Activated CD4-positive, alpha-beta T cell treated with anti-CD3 and anti-CD28 coated beads for 4 hours (primary cell): ENCODE data around the gene COL21A1.

Source experiments
- DNase-seq, 2 donors: peaks; one replicate each; pipeline ENCODE4 v3.0.0-alpha.2; 2020

COL21A1 gene

DNA sequence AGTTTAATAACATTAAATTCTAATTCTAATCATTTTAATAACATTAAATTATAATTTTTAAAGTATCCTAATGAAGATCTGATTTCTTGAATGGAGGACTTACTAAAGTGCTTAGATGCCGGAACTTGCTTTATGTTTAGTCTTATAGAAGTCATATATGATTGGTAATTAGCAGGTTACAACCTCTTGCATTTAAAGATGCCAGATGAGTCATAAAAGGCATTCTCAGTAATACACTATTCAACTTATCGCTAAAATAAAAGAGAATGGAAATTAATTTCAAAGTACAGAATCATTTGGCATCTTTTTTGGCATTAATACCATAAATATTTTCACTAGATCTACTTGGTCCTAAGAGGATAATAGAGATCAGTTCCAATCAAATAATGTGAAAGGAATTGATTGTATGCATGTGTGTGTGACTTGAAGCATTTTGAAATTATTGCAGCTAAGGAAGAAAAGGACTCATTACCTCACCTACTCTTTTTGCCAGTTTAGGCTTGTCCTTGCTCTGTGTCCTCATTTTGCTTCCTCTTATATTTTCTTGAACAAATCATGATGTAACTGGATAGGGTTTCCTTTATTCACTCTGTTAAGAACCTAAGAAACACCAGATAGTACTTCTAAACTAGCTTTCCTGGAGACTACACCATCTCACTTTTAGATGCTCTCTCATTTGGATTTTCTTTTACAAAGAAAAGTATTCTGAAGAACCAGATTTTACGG lies 2.7 kb downstream of the COL21A1 start:
- no peak for DNase-seq

DNA sequence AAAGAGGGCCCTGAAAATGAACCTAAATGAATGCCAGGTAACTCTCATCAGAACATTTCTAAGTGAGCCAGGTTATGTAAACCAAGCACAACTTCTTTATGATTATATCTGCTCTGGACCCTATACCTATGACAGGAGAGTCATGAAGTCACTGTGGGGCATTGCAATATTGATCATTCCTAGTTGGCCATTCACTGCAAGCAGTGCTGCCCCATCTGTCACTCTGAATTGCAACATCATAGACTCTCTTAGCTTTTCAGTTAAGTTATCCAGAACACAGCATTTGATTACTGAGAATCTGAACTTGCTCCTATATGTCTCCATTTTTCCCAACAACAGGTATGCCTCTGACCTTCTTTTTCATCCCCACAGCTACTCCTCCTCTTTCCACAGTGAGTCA lies 3.3 kb downstream of the COL21A1 start:
- no peak for DNase-seq

DNA sequence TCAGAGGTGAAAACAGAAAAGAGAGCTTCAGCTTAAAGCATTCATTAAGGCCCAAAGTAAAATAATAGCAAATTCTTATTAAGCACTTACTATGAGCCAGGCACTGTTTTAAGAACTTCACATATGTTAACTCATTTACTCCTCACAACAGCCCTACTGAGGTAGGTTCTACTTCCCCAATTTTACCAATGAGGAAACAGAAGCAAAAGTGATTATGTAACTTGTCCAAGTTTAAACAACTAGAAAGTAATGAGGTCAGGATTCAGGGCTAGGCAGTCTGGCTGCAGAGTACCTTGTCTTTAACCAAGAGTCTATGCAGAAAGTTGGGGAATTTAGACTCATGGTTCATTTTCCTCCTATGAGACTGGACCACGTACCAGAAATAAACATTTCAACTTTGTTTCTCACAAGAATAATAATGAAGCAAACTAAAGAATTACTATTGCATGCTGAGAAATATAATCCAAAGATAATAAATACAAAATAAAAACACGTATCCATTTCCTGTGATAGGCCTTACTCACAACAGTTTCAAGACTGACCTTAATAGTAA lies 3.8 kb downstream of the COL21A1 start:
- no peak for DNase-seq

DNA sequence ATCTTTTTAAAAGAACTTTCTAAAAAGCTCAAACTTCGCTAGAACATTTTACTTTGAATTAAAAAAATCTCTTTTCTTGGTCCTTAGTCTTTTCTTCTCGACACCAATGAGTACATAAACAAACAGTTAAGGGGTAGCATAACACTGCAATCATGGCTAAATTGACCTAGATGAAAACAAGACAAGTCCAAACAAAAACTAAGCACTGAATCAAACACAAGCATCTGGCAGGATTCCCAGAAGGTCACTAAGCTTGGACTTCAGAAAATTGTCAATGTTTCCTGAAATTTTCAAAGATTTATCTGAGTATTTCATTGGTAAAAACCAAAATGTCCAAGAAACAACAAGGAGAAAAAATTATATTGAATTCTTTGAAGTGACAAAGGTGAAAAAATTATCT lies 5.0 kb downstream of the COL21A1 start:
- DNase-seq: no peak

DNA sequence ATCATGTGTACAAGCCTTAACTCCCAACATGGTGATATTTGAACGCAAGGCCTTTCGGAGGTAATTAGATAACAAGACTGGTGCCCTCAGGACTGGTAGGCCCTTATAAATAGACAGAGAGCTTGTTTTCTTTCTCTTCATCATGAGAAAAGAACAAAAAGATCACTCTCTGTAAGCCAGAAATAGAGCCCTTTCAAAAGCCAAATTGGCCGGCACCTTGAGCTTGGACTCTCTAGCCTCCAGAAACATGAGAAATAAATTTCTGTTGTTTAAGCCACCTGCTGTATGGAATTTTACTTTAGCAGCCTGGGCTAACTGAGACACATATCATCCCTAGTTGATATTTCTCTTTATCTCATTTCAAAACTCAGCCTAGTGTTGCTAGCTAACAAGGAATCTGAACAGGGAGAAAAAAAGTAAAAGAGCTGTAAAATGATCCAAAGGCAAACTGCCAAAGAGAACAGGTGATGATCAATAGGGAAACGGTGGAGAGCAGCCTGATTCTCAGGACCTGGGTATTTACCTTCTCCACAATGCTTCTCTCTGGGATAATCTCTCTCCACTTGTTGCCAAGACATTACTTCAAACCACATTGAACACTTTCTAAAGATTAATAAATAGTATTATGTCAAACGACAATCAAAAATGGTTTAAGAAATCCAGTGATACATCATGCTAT lies 6.1 kb downstream of the COL21A1 start:
- DNase-seq: no peak

DNA sequence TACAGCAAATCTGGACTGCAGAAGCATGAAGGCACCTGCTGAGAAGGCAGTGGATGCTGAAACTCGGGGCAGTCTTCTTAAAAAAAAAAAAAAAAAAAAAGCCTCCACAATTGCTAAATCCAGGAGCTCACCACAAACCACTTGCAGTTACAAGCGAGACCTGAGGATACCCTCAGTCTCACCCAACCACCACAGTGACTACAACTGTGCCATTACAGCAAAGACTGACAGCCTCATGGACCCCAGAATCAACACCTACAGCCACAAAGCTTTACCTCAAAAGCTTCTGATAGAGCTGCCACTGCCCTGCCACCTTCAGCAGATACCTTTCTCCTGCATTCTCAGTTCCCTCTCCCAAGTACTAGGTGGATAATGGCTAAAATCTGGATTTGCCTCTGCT lies 9.0 kb downstream of the COL21A1 start:
- no peak for DNase-seq

DNA sequence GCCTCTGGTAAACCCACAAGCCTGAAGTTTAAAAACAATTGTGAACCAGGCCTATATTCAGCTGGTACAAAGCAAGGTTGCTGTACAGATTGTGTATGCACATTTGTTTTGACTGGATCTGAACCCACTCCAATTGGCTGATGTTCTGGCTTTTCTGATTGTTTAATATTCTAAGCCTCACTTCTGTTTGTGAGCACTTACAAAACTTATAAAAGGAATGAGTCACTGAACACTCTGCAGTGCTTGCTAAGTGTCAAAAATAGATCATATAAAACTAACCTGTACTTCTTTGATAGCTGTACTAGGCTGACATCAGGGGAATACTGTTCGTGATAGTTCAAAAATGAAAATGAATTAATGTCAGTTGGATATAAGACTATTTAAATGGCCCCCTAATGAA lies 12.1 kb downstream of the COL21A1 start:
- DNase-seq: no peak

DNA sequence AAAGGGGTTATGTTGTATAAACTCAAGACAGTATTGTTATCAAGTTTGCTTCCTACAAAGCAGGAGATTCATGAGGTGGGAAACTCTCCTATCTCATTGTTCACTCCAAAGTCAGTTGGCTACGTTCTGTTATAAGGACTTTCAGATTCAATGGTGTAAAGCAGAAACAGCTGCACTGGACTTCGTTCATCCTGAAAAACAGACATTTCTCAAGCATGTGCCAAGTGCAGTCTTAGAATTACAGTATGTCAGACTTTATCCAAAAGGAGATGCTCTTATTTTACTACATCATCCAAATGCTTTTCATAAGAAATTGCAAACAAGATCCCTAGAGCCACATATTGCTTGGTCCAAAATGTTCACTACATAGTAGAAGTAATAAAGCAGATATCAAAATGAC lies 14.9 kb downstream of the COL21A1 start:
- DNase-seq: no peak

DNA sequence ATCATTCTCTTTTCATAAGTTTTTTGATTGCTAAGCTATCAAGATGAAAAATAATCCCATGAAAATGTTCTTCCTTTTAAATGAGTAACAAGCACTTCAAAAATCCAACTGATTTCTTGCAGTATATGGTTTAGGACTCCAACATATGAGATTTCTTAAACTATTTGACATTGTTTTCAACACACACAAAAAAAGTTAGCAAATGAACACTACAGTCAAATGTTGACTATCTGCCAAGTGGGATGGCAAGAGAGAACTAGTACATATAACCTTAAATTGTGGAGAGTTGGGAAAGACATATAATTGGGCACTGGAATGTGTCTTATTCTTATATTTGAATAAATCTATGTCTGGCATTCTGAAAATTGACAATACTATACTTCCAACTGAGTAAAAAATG lies 15.6 kb downstream of the COL21A1 start:
- no peak for DNase-seq

DNA sequence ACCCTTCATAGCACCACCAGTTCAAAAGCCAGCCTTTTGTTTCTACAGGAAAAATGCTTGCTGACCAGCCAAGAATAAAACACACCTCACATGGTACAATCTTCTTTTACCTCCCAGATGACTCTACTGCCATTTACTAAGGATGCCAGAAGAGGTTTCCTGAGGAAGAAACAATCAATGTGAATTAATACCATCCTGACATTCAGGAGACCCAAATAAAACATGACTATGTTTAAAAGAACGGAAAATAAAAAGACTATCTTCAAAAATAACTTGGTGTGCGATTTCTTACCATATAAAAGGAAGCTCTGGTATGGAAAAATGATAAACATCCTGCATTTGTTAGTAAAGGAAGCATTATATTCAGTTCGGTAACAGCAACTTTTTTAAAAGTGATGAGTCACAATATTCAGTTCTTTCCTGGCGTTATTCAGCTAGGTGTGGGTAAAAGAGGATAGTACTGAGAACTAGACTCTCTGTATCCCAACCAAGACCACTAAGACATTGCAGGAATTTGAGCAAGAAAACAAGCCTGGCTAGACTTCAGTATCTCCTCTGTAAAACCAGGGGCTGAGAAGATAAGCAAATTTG lies 16.3 kb downstream of the COL21A1 start:
- no peak for DNase-seq

DNA sequence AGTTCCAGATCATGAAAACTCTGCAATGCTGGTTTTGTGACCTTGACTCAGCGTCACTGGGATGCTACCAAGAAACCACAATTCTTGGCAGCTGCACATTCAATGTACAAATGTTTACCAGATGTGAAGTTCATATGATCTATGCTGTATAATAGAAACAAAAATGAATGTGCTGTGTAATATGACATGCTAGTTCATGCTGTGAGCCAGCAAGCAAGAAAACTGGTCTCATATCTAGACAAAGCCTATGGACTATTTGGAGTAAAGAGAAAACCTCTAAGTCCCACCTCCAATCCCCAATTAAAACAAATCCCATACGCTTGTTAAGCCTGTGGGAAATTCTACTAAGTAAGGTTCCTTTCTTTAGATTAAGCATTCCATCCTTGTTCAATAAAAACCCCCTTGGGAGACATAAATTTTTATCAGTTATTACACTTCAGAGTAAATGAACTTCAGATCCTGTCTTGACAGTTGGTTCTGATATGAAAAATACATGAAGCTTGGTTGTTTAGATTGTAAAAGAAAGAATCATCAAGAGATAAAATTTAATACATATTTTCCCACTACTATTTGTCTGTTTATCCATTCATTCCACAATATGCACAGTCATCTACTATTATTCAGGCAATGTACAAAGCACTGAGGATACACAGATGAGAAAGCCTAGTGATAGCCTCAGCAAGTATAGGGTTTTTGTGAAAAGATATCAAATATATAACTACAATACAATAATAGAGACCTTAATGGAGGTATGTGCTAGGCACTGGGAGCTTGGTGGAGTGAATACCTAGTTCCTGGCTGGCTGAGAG lies 20.1 kb downstream of the COL21A1 start:
- no peak for DNase-seq

DNA sequence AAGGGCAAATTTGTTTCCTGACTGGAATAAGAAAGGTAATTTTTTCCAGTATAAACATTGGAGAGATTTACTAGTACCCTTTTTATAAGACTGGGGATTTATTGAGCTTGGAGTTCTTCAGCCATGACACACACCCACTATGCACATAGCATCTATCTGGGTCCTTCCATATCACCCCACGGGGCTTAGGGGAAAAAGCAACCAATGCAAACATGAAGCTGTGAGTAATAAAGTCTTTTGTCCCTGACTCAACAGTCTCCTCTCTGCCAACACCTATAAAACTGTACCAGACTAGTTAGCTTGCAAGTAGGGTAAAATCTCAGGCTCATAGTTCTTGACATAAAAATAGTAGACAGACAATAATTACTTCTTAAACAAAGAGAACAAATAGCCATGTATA lies 23.4 kb downstream of the COL21A1 start:
- no peak for DNase-seq

DNA sequence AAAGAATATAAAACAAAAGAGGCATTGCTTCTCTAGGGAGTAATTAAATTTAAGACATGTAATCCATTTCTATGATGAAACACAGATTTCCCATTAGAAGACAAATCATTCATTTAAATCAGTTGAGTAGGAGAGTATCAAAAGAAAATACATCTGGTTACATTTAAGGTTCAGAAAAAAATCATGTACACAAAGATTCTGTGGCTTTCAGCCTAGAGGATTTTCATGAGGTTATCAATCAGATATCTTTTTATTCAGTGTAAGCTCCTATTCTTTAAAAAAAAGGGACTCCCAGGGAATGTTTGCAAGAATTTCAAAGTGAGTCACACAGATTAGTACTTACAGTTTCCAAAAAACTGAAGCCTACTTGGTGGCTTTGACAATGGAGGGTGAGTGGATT lies 24.9 kb downstream of the COL21A1 start:
- DNase-seq: no peak

DNA sequence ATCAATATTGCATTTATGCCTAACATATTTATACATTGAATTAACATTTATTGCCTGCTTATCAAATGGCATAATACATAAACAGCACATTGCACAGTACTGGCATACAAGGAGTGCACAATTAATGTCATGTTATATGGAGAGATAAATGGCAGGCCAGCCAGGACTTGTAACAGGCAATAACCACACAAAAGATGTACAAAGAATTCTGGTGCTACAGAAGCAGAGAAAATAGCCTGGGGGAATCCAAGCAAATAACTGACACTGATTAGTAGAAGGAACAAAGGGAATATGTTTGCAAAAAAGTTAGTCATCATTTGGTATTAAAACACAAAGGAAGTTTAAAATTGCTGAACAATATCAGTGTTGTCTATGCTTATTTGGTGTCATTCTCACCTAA lies 27.3 kb downstream of the COL21A1 start:
- DNase-seq: no peak

DNA sequence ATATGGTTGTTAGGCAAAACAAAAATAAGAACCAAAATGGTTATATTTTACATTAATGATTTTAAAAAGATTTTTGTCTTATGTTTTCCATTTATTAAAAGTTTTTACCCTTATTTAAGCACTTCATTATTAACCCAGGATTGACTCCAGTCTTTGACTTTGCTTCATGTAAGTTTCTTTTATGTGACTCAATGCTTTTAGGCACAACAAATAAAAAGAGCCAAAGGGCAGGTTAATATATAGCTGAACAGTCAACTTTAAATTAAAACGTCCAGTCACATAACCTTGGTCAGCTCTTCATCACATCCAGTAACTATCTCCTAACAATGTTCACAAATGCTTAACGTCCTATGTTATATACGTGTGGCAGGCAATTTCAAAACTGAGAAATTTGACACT lies 32.7 kb downstream of the COL21A1 start:
- no peak for DNase-seq

DNA sequence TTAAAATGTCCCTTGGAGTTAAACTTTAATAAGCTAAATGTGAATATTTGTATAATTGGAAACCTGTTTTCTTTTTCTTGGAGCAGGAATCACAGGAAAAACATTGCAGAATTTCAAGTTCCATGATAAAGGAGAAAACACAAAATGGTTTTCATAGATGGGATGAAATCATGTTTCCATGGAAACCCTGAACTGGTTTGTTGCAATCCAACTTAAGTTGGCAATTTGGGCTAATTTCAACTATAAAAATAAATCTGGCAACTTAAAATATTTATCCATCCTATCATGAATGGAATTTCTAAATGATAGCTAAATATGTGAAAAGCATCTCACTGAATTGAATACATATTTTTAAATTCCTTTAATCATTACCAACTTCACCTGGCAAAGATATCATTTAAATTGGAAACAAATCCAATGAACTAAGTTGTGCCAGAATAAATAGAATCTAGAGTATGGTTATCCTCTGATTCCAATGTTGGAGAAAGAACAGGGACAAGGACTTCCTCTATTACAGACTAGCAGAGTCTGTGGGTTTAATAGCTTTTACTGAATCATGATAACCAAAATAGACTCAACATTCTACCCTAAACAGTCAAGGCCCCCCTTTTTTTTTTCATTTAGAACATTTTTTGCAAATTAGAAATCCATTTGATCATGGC lies 33.2 kb downstream of the COL21A1 start:
- no peak for DNase-seq

DNA sequence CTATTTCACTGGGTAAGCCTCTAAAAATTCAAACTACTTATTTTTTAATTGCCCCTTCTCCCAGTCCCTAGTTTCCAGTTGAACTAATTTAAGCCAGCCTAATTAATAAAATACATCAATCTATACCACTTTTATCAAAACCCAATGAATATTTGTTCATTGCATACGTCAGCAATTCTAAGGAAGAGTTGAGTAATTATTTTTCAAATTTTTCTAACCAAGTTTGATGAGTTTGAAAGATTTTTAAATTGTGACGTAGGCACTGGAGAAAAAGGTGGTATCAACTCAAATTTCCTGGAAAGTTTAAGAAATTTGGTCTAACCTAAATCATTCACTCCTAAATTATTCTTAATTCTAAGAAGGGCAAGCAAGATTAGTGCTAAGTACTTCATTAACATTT lies 35.7 kb downstream of the COL21A1 start:
- DNase-seq: no peak

DNA sequence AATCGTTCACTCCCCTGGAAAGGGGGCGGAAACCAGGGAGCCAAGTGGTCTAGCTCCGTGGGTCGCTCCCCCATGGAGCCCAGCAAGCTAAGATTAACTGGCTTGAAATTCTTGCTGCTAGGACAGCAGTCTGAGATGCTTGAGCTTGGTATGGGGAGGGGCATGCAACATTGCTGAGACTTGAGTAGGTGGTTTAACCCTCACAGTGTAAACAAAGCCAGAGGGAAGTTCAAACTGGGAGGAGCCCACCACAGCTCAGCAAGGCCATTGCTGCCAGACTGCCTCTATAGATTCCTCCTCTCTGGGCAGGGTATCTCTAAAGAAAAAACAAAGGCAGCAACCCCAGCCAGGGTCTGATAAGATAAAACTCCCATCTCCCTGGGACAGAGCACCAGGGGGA lies 43.2 kb downstream of the COL21A1 start:
- no peak for DNase-seq

DNA sequence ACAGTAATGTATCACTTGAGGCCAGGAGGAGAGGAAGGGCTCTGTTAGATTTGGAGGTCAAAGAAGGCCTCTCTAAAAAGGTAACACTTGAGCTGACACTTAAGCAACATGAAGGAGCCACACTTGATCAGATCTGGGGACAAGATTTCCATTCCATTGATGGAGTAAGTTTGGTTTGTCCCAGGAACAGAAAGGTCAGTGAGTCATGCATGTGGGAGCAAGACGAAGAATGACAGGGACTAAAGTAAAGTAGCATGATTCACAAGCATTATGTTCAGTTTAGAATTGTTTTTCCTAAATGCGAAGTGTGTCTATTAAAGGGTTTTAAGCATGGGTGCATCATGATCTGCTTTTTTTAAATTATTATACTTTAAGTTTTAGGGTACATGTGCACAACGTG lies 47.4 kb downstream of the COL21A1 start:
- no peak for DNase-seq

DNA sequence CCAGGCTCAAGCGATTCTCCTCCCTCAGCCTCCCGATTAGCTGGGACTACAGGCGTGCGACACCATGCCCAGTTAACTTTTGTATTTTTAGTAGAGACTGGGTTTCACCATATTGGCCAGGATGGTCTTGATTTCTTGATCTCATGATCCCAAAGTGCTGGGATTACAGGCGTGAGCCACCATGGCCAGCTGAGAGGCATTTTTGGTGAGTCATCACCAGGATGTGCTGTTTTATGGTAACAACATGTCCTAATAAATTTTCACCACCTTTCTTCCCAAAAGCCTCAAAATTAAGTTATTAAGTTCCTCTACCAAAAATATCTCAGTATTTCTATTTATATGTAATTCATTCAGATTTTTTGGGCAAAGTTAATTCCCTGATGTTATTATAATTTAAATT lies 53.5 kb downstream of the COL21A1 start:
- DNase-seq: no peak

DNA sequence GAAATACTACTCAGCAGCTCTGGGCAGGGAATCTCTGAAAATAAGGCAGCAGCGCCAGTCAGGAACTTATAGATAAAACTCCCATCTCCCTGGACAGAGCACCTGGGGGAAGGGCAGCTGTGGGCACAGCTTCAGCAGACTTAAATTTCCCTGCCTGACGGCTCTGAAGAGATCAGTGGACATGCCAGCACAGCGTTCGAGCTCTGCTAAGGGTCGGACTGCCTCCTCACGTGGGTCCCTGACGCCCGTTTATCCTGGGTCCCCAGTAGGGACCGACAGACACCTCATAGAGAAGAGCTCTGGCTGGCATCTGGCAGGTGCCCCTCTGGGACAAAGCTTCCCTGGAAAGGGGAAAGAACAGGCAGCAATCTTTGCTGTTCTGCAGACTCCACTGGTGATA lies 59.0 kb downstream of the COL21A1 start:
- DNase-seq: no peak

DNA sequence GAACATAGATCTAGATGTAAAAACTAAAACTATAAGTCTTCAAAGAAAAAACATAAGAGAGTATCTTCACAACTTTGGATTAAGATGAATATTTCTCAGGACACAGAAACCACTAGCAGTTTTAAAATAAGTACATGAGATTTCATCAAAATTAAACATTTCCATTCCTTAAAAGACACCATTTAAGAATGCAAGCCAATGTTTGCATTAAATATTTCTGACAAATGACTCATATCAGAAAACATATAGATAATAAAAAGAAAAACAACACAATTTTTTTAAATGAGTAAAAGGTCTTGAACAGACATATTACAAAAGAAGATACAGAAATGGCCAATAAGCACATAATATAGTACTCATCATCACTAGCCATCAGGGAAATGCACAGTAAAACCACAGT lies 59.7 kb downstream of the COL21A1 start:
- no peak for DNase-seq

DNA sequence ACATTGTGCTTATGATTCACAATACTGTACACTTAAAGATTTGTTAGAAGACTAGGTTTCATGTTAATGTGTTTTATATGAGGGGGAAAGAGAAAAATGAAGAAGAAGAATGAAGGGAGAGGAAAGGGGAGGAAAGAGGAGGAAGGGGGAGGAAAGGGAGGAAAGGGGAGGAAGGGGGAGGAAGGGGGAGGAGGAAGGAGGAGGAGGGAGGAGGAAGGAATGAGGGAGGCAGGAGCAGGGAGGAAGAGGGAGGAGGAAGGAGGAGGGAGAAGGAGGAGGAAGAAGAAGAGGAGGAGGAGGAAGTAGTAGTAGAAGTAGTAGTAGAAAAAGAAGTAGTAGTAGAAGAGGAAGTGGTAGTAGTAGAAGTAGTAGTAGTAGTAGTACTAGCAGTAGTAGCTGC lies 70.6 kb downstream of the COL21A1 start:
- DNase-seq: no peak
